Gastroesophageal sphincter (tissue), 4 donors: ENCODE measurements around the gene E4F1. TPM values are rescaled to one million over a fixed set of nuclear protein-coding genes. Genes with fewer than 3 reads are reported as not detected.

Source experiments
- ATAC-seq: fragments of 150-250 bp; one replicate; pipeline ENCODE4 v1.9.1; 2016; ENCODE audit warnings: mild to moderate bottlenecking, moderate library complexity
- H3K27ac ChIP-seq, 4 donors: fragments of 200-600 bp; sonication (generic) in 3 of 4; 1 replicate in 3 of 4; 2 replicates in 1 of 4; pipeline ENCODE4 v1.5.1; 2016 to 2019
- H3K27me3 ChIP-seq: fragments of 200-600 bp; sonication (generic); one replicate; pipeline ENCODE4 v1.5.1; 2019
- H3K36me3 ChIP-seq, 2 donors: fragments of 200-600 bp; sonication (generic); one replicate each; pipeline ENCODE4 v1.5.1; 2019; ENCODE audit warnings: control low read depth in 1 of 2
- H3K4me1 ChIP-seq, 3 donors: fragments of 200-600 bp; sonication (generic); 1 replicate in 2 of 3; 2 replicates in 1 of 3; pipeline ENCODE4 v1.5.1; 2016 to 2019; ENCODE audit warnings: control low read depth in 2 of 3
- H3K4me3 ChIP-seq, 2 donors: fragments of 200-600 bp; sonication (generic); one replicate each; pipeline ENCODE4 v1.5.1; 2019; ENCODE audit warnings: mild to moderate bottlenecking in 1 of 2, moderate library complexity in 1 of 2
- H3K9me3 ChIP-seq, 3 donors: fragments of 200-600 bp; sonication (generic); one replicate each; pipeline ENCODE4 v1.5.1; 2017 to 2019; ENCODE audit warnings: control low read depth in 2 of 3
- EP300 ChIP-seq: sonication (generic); formaldehyde crosslinking; IDR thresholded peaks from one replicate; pipeline ENCODE4 v1.6.1; 2017; ENCODE audit warnings: antibody characterized with exemption, mild to moderate bottlenecking
- POLR2A ChIP-seq, 2 donors: fragments of 450-650 bp; IDR thresholded peaks; one replicate each; pipeline ENCODE4 v1.6.1; 2017; ENCODE audit warnings: antibody characterized with exemption in 2 of 2, mild to moderate bottlenecking in 2 of 2, moderate library complexity in 1 of 2
- POLR2AphosphoS5 ChIP-seq: sonication (generic); formaldehyde crosslinking; IDR thresholded peaks from one replicate; pipeline ENCODE4 v1.6.1; 2017; ENCODE audit warnings: antibody characterized with exemption
- WGBS, 2 donors: methylation state at CpG; one replicate each; pipeline ENCODE4 v1.1.5; 2018; ENCODE audit warnings: low coverage in 1 of 2; 5-methylcytosine and 5-hydroxymethylcytosine counted together
- small RNA-seq, 4 donors: library from RNA; depleted of rRNA; stranded (forward); fragments of <200 nt; gene quantifications; one replicate each; pipeline ENCODE3, GENCODE V24; 2016
- total RNA-seq, 4 donors: library from RNA; depleted of rRNA; stranded (reverse); fragments of >200 nt; gene quantifications; one replicate each; pipeline ENCODE4 v1.1.0, GENCODE V29; 2016
- TF ChIP-seq, protein P1 (sequence below), 4 experiments: fragments of 200-600 bp in 2 of 4; fragments of 450-650 bp in 2 of 4; sonication (generic) in 1 of 4; IDR thresholded peaks; one replicate each; pipeline ENCODE4 v1.5.1; 2017 to 2019; ENCODE audit warnings: antibody characterized with exemption in 4 of 4, mild to moderate bottlenecking in 2 of 4, moderate library complexity in 2 of 4

Gene E4F1
- total RNA-seq, 4 donors from 2014 or later: 23.1 to 35.2 (median 28.8) TPM

DNA sequence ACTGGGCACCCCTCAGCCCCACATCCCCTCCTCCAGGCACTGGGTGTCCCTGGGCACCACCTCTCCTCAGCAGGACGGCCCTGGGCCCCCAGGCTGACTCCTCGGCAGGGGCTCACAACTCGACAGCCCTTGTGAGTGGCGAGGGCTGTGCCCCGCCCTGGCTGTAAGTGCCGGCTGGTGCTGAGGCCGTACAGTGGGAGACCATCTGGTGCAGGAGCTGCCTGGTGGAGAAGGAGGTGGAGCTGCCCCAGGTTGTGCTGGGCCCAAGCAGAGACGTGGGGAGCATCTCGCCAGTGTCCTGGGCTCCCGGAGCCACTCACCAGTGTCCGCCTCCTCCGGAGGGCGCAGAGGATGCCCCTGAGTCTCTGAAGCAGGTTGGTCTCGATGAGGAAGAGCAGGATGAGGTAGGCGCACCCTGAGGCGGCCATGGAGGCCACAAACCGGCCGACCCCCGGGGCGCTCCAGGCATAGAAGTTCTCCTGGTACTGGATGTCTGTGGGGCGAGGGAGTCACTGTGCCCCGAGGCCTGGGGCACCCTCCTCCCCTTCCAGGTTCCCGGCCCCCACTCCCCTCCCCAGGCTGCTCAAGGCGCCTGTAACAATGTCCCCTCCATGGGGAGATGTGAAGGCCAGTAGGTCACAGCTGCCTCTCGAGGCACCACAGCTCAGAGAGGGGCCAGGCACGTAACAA lies 59.6 kb downstream of the E4F1 start:
- 100% methylated on average over 1 to 3 of the region's 26 CpGs for WGBS, 2 donors
- ATAC-seq: no peak
- TF ChIP-seq, protein P1, sequence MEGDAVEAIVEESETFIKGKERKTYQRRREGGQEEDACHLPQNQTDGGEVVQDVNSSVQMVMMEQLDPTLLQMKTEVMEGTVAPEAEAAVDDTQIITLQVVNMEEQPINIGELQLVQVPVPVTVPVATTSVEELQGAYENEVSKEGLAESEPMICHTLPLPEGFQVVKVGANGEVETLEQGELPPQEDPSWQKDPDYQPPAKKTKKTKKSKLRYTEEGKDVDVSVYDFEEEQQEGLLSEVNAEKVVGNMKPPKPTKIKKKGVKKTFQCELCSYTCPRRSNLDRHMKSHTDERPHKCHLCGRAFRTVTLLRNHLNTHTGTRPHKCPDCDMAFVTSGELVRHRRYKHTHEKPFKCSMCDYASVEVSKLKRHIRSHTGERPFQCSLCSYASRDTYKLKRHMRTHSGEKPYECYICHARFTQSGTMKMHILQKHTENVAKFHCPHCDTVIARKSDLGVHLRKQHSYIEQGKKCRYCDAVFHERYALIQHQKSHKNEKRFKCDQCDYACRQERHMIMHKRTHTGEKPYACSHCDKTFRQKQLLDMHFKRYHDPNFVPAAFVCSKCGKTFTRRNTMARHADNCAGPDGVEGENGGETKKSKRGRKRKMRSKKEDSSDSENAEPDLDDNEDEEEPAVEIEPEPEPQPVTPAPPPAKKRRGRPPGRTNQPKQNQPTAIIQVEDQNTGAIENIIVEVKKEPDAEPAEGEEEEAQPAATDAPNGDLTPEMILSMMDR (IDR thresholded peaks at IDR 0.05): no peak
- no peak for TF ChIP-seq EP300
- no peak for TF ChIP-seq POLR2A (IDR thresholded peaks at IDR 0.05)
- no peak for TF ChIP-seq POLR2AphosphoS5
- no peaks in the 10 kb centered on the region for H3K4me1 ChIP-seq
- H3K9me3 ChIP-seq: no peaks in the 10 kb centered on the region
- H3K27me3 ChIP-seq: no peaks in the 10 kb centered on the region
- peaks cover 0 to 88% of the 10 kb centered on the region in 2 donors for H3K36me3 ChIP-seq
- no peak overlapping the region for H3K4me3 ChIP-seq
- H3K27ac ChIP-seq: no peak overlapping the region

GRCh38 chr16:2284001-2284770 lies 60.8 kb downstream of the E4F1 start:
- Histone ChIP-seq H3K4me3 (no peak overlapping the region), H3K27ac (no peak overlapping the region), H3K4me1 (no peaks in the 10 kb centered on the region), H3K36me3 (peaks cover 0 to 89% of the 10 kb centered on the region in 2 donors), H3K27me3 (no peaks in the 10 kb centered on the region), H3K9me3 (no peaks in the 10 kb centered on the region)
- ATAC-seq: no peak
- TF ChIP-seq POLR2AphosphoS5: no peak
- TF ChIP-seq, protein P1 (IDR thresholded peaks at IDR 0.05): no peak
- no peak for TF ChIP-seq EP300
- no peak for TF ChIP-seq POLR2A (IDR thresholded peaks at IDR 0.05)
- WGBS, 2 donors: 77% methylated on average over 2 of the region's 37 CpGs; no CpG with 5 or more reads in 1 of the 2 donors

- 60% methylated on average over 1 to 4 of the region's 35 CpGs for WGBS, 2 donors
- H3K4me3 ChIP-seq: no peak overlapping the region
These were observed 61.6 kb downstream of the E4F1 start for GRCh38 chr16:2284797-2285576.

More at GRCh38 chr16:2284797-2285576, 61.6 kb downstream of the E4F1 start:
- ATAC-seq: no peak
- Histone ChIP-seq H3K4me1 (no peaks in the 10 kb centered on the region), H3K27ac (no peak overlapping the region), H3K27me3 (no peaks in the 10 kb centered on the region), H3K9me3 (no peaks in the 10 kb centered on the region), H3K36me3 (peaks cover 0 to 89% of the 10 kb centered on the region in 2 donors)
- TF ChIP-seq EP300 (no peak), POLR2A (IDR thresholded peaks at IDR 0.05) (no peak), POLR2AphosphoS5 (no peak)
- TF ChIP-seq, protein P1 (IDR thresholded peaks at IDR 0.05): no peak

Small RNA genes within 50 kb of the gene (small RNA-seq; reads per million reads assigned to genes)
- gene MIR3677 (0 reads per million in 4 donors), gene MIR4717 (0 to 0.64 (median 0) reads per million in 4 donors)

Other genes starting within 250 kb of the E4F1 start
- 1 to 10 TPM in 2 of 4 donors, not detected in 2; 1.0 to 1.1 TPM for gene NOXO1, start 242.1 kb upstream of the E4F1 start, total RNA-seq
- 10 to 100 TPM; 12.8 to 45.6 (median 25.1) TPM for gene GFER, start 239.4 kb upstream of the E4F1 start, total RNA-seq
- 1 to 10 TPM in 3 of 4 donors, not detected in 1; 1.2 to 5.1 (median 3.1) TPM for gene SYNGR3, start 233.6 kb upstream of the E4F1 start, total RNA-seq
- gene ZNF598, start 213.8 kb upstream of the E4F1 start, total RNA-seq: 10 to 100 TPM; 28.5 to 43.0 (median 34.6) TPM
- not detected for gene NPW, start 203.8 kb upstream of the E4F1 start, total RNA-seq
- 100 to 1,000 TPM in 1 of 4 donors, 10 to 100 TPM in 3; 43.8 to 106 (median 63.8) TPM for gene NHERF2, start 196.7 kb upstream of the E4F1 start, total RNA-seq
- gene NTHL1, start 175.8 kb upstream of the E4F1 start, total RNA-seq: 10 to 100 TPM; 18.4 to 25.4 (median 21.6) TPM
- gene TSC2, start 175.6 kb upstream of the E4F1 start, total RNA-seq: 10 to 100 TPM; 36.3 to 78.8 (median 54.6) TPM
- 100 to 1,000 TPM; 181 to 492 (median 352) TPM for gene PKD1, start 87.7 kb upstream of the E4F1 start, total RNA-seq
- 1 to 10 TPM in 1 of 4 donors, under 1 TPM in 1, not detected in 2; 0.39 to 1.0 TPM for gene RAB26, start 75.0 kb upstream of the E4F1 start, total RNA-seq
- gene TRAF7, start 67.8 kb upstream of the E4F1 start, total RNA-seq: 10 to 100 TPM; 36.3 to 70.1 (median 56.3) TPM
- gene CASKIN1, start 27.0 kb upstream of the E4F1 start, total RNA-seq: under 1 TPM in 2 of 4 donors, not detected in 2; 0.27 to 0.35 TPM
- gene MLST8, start 18.1 kb upstream of the E4F1 start, total RNA-seq: 10 to 100 TPM; 29.0 to 50.8 (median 34.1) TPM
- 10 to 100 TPM in 1 of 4 donors, 1 to 10 TPM in 2, under 1 TPM in 1; 0.72 to 10.3 (median 3.5) TPM for gene BRICD5, start 12.7 kb upstream of the E4F1 start, total RNA-seq
- gene PGP, start 8.8 kb upstream of the E4F1 start, total RNA-seq: 10 to 100 TPM in 2 of 4 donors, 1 to 10 TPM in 2; 7.6 to 17.3 (median 12.5) TPM
- gene DNASE1L2, start 12.9 kb downstream of the E4F1 start, total RNA-seq: 1 to 10 TPM in 2 of 4 donors, under 1 TPM in 1, not detected in 1; 0.27 to 1.7 (median 1.1) TPM
- 10 to 100 TPM; 41.9 to 85.1 (median 73.8) TPM for gene ECI1, start 28.0 kb downstream of the E4F1 start, total RNA-seq
- 100 to 1,000 TPM; 117 to 171 (median 128) TPM for gene RNPS1, start 44.5 kb downstream of the E4F1 start, total RNA-seq
- 10 to 100 TPM in 3 of 4 donors, 1 to 10 TPM in 1; 7.5 to 27.5 (median 12.3) TPM for gene ABCA3, start 117.1 kb downstream of the E4F1 start, total RNA-seq
- gene CCNF, start 205.9 kb downstream of the E4F1 start, total RNA-seq: 1 to 10 TPM in 2 of 4 donors, under 1 TPM in 2; 0.27 to 2.1 (median 0.82) TPM
- gene TEDC2, start 236.5 kb downstream of the E4F1 start, total RNA-seq: 1 to 10 TPM in 2 of 4 donors, not detected in 2; 1.0 to 2.5 TPM
- gene NTN3, start 247.7 kb downstream of the E4F1 start, total RNA-seq: not detected